HG02973 (cell line): Measurements from ENCODE around the gene SCN5A.

Experiments used
- ATAC-seq: cut with Tn5 transposase; IDR thresholded peaks from one replicate; pipeline ENCODE4 v1.9.1; 2021; ENCODE audit warnings: moderate library complexity; ENCODE audit not compliant: unreplicated experiment

The SCN5A gene

DNA sequence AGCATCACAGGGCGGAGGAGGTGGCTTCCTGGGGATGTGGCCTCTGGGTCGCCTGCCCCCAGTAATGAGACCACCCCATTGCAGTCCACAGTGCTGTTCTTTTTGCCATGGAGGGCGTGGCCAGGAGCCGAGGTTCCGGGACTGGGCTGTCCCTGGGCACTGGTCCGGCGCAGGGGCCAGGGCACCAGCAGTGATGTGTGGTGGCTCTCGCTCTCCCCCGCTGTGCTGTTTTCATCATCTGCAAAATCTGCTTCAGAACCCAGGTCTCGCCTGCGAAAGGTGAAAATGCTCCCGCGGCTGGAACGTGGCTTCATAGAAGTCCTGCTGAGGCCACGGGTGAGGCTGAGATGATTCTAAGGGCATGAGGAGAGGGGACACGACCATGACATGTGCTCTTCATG lies 45.8 kb downstream of the SCN5A start:
- no peak for ATAC-seq

DNA sequence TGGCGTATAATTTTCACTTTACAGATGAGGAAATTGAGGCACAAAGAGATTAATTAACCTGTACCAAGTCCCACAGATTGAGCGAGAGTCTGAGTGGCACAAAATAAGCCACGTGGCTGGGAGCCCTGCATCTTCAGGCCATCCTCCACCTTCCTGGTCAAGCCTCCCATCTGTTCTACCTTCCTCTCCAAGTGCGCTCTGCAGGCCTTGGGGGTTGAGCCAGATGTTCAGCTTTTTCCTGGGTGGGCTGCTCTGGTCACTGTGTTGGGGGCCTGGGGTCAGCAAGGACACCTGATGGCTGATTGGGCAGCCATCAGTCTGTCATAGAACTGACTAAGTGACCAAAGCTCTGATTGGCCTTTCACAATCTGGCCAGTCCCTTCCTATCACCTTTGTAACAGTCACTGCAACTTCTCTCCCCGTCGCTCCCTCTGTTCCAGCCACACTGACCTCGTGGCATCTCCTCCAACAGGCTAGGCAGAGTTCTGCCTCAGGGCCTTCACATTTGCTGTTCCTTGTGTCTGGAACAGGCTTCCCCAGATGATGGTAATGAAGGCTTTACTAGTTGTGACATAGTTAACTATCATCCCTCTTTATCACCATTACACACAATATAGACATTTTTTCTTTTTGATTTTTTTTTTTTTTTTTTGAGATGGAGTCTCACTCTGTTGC lies 46.8 kb downstream of the SCN5A start:
- ATAC-seq, result no peak

DNA sequence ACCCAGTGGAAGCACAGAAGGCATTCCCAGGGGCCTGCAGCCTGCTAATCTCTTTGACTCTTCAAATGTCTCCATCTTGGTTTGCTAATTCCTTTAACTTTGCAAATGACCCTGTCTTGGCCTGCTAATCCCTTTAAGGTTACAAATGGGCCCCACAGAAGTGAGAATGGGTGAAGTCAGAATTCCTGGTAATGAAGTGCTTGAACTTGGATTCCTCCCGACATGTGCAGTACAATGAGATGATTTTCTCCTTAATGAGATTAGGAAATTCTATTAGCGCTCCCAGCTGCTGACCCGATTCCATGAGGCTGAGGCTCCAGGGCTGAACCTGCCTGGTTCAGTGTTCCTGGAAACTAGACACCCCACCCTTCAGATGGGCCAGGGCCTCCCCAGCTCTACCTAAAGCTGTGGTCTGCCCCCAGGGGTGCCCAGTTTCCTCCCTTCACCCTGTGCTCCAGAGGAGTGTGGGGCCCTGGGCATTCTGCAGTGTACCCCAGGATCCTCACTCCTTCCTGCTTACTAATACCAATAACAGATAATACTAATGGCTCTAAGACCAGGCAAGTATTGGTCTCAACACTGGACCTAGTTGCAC lies 47.4 kb downstream of the SCN5A start:
- no peak for ATAC-seq

DNA sequence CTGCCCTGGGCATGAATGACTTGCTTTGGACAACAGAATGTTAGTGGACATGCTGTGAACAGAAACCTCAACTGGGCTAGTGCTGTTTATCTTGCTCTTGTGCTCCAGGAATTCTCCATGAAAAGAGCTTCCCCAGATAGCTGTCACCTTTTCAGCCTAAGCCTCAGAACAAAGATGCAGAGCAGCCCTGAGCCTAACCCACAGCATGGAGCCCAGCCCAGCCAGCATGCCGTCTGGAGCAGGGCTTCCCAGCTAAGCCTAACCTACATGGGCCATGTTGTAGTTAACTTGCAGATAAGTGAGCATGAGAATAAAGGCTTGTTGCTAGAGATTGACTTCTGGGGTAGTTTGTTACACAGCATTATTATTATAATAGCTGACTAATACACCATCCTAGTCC lies 48.9 kb downstream of the SCN5A start:
- ATAC-seq, result no peak

DNA sequence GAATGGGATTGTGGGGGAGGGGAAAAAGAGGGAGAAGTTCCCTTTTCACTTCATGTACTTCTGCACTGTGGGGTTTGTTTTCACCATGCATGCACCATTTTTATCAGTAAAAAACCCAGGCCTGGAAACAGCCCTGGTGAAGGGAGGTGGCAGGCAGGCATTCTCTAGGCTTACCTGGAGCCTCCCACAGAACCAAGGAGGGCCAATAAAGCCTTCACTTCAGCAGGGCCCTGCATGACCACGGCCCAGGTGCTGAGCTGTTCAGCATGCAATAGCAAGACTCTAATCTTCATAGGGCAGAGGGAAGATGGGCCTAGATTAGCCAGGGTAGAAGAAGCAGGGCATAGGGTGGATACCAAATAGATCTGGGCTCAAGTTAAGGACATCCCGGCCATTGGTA lies 49.6 kb downstream of the SCN5A start:
- ATAC-seq, result no peak

DNA sequence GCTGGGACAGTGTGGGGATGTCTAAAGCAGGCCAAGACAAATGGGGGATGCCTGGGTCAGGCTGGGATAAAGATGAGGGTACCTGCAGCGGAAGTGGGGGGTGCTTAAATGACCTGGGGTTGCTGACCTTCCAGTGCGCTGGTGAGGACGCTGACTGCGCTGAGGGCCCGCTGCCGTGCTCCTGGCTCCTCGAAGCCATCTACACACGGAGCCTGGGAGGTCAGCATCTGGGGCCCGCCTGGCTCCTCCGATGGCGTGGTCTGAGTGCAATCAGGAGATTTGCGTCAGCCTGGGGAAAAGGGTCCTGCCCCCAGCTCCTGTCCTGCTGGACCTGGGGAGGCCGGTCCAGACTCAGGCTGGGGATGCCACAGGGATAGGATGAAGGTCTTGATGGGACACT lies 50.7 kb downstream of the SCN5A start:
- ATAC-seq, result no peak

DNA sequence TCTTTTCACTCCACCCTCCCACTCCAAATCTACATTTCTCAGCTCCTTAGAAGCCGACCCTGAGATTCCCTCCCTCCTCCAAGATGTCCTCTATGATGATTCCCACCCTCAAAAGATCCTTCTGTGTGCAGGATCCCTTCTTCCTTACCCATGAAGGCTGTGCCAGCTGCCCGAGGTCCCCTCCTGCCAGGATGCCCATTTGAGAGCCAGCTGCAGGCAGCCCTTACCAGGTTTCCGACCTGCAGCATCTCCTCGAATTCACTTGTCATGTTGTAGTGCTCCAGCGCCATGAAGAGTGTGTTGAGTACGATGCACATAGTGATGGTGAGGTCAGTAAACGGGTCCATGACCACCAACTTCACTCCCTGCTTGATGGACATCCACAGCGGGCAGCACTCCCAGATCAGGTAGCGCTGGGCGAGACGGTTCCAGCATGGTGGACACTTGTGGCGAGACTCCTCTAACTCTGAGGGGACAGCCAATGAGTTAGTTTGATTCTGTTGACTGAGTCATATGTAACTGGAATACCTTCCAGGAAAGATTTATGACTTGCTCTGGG lies 51.9 kb downstream of the SCN5A start:
- ATAC-seq, result no peak

DNA sequence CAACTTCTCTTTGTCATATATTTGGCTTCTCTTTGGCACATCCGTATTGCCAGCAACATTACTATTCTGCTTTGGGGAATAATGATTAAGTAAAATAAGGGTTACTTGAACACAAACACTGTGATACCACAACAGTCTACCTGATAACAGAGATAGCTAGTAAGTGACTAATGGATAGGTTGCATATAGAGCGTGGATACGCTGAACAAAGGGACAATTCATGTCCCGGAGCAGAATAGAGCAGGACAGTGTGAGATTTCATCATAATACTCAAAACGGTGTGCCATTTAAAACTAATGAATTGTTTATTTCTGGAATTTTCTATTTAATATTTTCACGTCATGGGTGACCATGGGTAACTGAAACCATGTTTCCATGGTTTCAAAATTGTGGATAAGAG lies 54.1 kb downstream of the SCN5A start:
- ATAC-seq, result no peak

DNA sequence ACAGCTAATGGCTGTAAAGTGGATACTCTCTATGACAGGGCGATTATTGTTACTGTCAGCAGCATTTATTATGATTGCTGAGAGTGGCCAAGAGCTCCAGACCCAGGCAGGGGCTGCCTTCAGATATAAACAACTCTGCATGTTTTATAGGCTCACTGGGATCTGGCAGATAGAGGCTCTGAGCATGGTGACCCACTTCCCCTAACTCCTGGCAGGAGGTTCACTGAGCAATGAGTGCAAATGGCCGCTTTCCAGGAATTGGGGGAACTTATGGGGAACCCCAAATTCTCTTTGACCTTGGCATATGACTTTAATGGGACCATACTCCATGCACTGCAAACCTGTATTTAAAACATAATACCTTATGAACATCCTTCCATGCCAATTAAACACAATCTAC lies 59.0 kb downstream of the SCN5A start:
- no peak for ATAC-seq

DNA sequence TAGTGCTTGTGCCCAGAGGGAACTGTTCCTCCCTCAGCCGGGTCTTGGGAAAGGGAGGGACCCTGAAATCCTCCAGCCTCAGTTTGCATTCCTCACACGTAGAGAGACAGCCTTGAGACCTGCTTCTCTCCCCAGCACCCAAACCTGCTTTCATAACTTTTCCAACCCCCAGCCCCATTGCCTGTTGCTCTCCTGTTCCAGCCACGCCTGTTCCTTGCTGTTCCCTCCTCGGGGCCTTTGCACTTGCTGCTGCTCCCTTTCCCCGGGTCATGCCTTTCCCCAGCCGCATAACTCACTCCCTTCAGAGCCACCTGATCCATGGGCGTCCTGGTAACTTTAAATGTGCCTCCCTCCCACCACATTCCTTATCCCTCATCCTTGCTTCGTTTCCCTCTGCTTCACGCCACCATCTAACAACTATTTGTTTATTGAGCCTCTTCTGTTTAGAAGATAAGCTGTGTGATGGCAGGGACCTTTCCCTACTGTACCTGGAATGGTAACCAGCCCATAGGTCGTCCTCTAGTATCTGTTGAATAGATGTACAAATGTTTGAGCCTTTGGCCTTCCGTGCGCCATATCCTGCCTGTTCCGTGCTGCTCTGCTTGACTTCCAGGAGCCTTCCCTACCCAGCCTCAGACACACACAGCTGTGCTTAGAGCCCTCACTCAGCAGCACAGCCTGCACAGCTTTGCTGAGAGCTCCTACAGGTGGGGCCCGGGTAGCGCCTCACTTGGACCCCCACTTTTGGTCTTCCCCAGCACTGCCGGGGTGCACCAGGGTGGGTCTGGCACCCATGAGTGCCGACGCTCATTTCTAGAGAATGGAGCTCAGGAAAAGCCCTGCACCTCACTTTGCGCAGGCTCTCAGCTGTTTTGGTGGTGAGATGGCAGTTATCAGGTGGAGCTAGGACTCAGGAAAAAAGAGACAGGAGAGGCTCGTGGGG lies 60.2 kb downstream of the SCN5A start:
- ATAC-seq, result no peak

DNA sequence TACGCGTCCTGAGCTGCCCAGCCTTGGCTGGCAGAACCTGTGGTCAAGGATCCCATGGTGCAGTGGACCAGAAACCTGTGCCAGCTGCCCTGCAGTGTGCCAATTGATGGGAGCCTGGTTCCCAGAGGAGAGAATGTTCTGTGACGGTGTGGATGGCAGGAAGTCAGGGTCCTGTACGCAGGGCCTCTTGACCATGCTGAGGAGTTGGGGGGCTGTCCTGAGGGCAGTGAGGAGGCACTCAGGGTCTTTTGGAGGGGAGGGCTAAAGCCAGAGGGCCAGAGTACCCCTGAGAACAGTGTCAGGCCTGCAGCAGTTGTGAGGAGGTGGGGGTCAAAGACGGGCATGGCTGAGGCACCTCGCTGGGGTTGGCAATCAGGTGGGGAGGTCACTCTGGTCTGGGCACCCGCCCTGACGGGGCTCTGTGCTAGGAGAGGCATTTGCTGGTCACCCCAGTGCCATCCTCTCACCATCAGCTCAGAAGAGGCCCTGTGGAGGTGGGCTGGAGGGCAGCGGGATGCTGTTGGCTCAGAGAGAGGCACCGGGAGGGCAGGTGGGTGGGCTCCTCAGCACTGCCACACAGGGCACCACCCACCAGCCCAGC lies 61.0 kb downstream of the SCN5A start:
- ATAC-seq, result no peak

DNA sequence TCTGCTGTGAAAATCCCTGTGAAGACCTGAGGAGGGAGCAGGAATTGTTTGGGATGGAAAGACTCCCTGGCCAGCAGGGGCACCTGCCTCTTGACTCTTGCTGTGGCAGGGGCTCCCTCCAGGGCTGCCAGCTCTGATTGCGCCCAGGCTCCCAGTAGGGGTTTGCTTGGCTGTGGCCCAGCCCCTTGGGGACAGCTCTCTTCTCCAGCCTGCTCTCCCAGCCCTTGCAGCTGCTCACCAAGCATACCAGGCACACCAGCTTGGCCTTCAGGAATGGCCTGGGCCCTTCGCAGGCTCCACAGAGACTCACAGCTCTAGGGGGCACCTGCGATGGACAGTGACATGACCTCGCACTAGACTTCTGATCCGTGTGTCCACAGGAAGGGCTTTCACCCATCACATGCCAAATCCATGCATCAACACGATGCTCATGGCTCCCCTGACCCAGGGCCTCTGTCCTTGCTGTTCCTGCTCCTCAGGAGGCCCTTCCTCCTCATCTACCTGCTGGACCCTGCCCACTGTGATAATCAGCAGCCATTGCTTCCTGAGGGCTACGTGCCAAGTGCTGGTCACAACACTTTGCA lies 61.8 kb downstream of the SCN5A start:
- no peak for ATAC-seq

DNA sequence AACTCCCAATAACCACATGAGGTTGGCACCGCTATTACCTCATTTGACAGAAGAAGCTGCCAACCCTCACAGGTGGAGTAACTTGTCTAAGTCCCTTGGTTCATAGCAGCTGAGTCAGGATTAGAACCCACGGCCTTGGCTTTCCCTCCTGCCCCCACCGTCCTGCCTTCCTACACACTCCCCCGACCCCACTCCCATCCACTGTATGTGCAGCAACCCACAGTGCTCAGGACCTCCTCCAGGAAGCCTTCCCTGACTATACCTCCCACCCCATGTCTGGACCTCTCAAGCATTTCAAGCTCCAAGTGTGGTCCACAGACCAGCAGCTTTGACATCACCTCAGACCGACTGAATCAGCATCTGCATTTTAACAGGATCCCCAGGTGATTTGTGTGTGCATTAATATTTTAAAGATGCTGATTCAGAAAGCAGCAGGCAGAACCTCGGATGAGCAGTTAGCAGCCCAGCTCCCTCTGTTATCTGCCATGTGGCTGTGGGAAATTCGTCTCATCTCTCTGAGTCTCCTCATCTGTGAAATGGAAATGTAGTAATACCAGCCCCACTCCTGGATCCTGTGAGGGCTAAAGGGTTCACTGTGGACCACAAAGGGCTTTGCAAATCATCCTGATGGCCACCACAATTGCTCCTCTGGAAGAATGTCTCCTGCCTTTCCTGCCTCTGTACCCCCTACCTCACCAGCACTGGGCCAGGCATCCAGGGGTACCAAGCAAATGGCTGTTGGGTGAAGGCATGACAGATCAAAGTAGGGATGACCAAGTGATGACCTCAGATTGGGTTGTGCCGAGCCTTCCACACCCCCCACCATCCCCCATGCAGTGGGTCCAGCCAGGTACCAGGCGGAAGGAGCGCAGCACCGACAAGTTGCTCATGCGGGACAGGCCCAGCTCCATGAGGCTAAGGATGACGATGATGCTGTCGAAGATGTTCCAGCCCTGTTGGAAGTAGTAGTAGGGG lies 62.7 kb downstream of the SCN5A start:
- no peak for ATAC-seq

DNA sequence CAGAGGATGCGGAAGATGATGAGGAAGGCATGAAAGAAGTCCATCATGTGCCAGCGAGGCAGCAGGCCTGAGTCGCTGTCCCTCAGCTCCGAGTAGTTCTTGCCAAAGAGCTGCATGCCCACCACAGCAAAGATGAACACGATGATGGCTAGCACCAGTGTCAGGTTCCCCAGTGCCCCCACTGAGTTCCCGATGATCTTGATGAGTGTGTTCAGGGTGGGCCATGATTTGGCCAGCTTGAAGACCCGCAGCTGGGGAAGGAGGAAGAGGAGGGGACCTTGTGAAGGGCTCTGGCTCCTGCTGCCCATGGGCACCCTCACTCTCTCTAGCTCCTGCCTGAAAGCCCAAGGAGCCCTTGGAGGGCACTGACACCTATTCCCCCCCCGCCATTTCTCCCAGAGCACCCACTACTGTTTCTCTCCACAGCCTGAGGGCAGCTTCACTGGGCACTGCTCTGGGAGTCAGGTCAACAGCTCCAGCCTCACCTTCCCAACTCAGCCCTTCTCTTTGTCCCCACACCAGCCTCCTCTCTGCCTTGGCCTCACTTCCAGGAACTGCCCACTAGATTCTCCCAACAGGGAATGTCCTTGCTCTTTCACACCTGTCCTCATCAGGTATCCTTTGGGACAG lies 63.6 kb downstream of the SCN5A start:
- no peak for ATAC-seq

DNA sequence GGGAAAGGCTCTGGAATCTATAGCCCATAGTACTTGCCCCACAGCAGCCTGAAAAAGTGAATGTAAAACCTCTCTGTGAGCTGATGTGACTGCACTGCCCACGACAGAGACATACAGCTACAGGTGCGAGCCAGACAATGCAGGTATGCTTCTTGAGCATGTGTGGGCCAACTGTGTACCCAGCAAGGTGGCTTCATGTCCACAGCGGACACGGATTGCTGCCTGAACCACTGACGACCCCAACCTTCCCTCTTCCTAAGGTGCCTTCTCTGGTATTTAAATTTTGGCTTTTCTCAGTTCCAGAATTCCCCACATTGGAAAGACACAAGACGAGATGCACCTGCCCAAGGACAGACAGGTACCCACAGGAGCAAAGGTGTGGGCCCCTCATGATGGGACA lies 65.8 kb downstream of the SCN5A start:
- no peak for ATAC-seq

DNA sequence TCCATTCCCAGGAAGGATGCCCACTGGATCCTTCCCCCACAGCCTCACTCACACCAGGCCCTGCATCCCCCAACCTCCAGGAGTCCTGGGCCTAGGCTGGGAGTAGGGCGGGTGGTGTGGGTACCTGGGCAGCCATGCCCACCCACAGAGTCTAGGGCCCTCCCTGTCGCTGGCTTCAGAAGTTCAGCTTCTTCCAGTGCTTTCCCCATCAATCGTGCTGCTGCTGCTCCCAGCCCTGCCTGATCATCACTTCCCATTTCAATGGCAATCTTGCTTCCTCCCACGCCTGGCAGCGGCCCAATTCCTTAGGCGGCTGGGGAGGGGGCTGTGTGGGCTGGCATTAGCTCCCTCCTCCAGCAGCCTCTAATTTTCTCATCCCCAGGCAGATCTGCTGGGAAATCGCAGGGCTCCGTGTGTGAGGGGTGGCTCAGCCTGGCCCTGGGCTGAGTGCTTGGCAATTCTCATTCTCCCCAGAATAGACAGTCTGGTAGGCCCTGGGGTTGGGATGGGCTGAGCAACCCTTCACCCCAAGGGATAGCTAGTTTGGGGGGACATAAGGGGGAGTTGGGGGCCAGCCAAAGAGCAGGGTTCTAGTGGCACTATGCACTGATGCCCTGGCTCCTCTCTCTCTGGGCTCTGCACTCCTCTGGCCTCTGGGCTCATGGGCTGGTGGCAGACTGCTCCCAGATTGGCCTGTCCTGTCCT lies 66.4 kb downstream of the SCN5A start:
- ATAC-seq, result no peak

DNA sequence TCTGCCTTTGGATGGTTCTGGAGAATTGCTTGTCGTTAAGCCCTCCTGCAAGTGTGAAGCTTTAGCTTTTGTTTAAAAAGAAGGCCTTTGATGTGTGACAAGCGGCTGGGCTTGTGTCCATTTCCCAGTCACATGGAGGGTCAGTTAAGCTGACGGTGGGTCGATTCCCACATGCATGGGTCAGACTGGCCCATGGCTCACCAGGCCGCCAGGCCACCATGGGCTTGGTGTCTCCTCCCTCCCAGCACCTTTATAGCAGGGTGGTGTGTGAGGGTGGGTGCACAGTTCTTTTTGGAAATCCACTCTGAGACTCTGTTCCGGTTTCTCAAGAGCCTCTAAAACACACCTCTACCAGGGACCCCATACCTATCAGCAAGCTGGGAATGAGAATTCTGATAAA lies 67.2 kb downstream of the SCN5A start:
- ATAC-seq, result no peak

DNA sequence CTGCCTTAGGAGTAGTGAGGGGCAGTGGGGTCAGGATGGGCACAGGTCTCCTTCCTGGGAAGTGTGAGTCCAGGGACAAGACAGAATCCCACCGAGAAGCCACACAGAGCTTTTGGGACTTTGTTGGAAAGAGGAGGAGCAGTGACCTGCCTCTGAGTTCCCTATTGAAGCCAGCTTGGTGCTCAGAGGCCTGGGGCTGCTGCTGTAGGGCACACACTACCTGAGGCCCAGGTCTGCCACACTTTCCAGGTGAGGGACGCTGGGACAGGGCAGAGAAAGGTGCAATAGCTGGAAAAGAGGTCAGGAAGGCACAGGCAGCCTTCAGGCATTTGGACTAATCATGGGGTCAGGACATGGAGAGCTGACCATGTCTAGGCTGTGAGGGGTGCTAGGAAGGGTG lies 67.7 kb downstream of the SCN5A start:
- ATAC-seq, result no peak
